Thyroid gland (tissue), 4 donors: ENCODE measurements around the gene PARD6B. TPM values are rescaled to one million over a fixed set of nuclear protein-coding genes. Genes with fewer than 3 reads are reported as not detected.
A peak's percentile ranks its signal among the peaks of the same experiment; 100 is the strongest.
"Not testable (repeated sequence)": the region's sequence is repeated elsewhere in the genome, so short reads cannot be mapped to it uniquely, and the experiment has no call there.

ENCODE experiments used
- DNase-seq, 2 donors: peaks; one replicate each; pipeline ENCODE4 v3.0.0-alpha.2; 2019
- H3K27ac ChIP-seq, 3 donors: fragments of 200-600 bp; sonication (generic); 1 replicate in 2 of 3; 2 replicates in 1 of 3; pipeline ENCODE4 v1.5.1; 2016 to 2019; ENCODE audit warnings: mild to moderate bottlenecking in 1 of 3, moderate library complexity in 1 of 3
- H3K27me3 ChIP-seq: fragments of 200-600 bp; sonication (generic); one replicate; pipeline ENCODE4 v1.5.1; 2019
- H3K36me3 ChIP-seq, 2 donors: fragments of 200-600 bp; sonication (generic); one replicate each; pipeline ENCODE4 v1.5.1; 2016 to 2019
- H3K4me1 ChIP-seq, 2 donors: fragments of 200-600 bp; sonication (generic); one replicate each; pipeline ENCODE4 v1.5.1; 2017 to 2019
- H3K4me3 ChIP-seq, 3 donors: fragments of 200-600 bp; sonication (generic); replicated peaks in 1 of 3; 1 replicate in 2 of 3; 2 replicates in 1 of 3; pipeline ENCODE4 v1.5.1; 2016; ENCODE audit warnings: mild to moderate bottlenecking in 1 of 3
- H3K9me3 ChIP-seq: fragments of 200-600 bp; sonication (generic); one replicate; pipeline ENCODE4 v1.5.1; 2017
- CTCF ChIP-seq, 6 experiments: fragments of 200-600 bp in 3 of 6; fragments of 450-650 bp in 3 of 6; sonication (generic) in 3 of 6; IDR thresholded peaks; one replicate each; pipeline ENCODE4 v1.5.1; 2016 to 2019; ENCODE audit warnings: antibody characterized with exemption in 6 of 6, mild to moderate bottlenecking in 2 of 6, inconsistent platforms in 1 of 6, moderate library complexity in 1 of 6
- POLR2A ChIP-seq, 2 donors: fragments of 450-650 bp; IDR thresholded peaks; one replicate each; pipeline ENCODE4 v1.6.1; 2017; ENCODE audit warnings: antibody characterized with exemption in 2 of 2, mild to moderate bottlenecking in 2 of 2, moderate library complexity in 1 of 2
- WGBS, 2 donors: methylation state at CpG; one replicate each; pipeline ENCODE4 v1.1.5; 2017; 5-methylcytosine and 5-hydroxymethylcytosine counted together
- intact Hi-C: fragments of 100-400 bp; cut with DNase I; formaldehyde crosslinking; loops from one replicate; pipeline ENCODE4 v1.15.1; 2023
- total RNA-seq, 4 donors: library from RNA; depleted of rRNA; stranded (reverse); fragments of >200 nt; gene quantifications; one replicate each; pipeline ENCODE4 v1.2.3, GENCODE V29; 2016

Gene PARD6B
- total RNA-seq, 4 donors from 2014 or later: 14.3 to 18.1 (median 17.7) TPM

- intact Hi-C loops: no loop called here
- H3K27ac ChIP-seq: peak overlapping the region; percentile 79 to 83 (median 79)
- TF ChIP-seq CTCF (IDR thresholded peaks at IDR 0.05) (peak in 1 of 6 experiments; percentile 13), POLR2A (IDR thresholded peaks at IDR 0.05) (peak in 1 of 2 donors; percentile 22)
- no peaks in the 10 kb centered on the region for H3K27me3 ChIP-seq
- H3K36me3 ChIP-seq: no peaks in the 10 kb centered on the region
- H3K9me3 ChIP-seq: no peaks in the 10 kb centered on the region
- H3K4me3 ChIP-seq: no peak overlapping the region
- DNase-seq: peak; percentile 93 to 96
- H3K4me1 ChIP-seq: peaks cover 19 to 30% of the 10 kb centered on the region in 2 donors
- WGBS, 2 donors: 42 to 44% methylated on average over 12 of the region's 12 CpGs
Observed at GRCh38 chr20:50762435-50763220, 31.2 kb downstream of the PARD6B start.

GRCh38 chr20:50763550-50764458, 32.4 kb downstream of the PARD6B start:
- peak in 1 of 2 donors; percentile 12 for DNase-seq
- peak overlapping the region; percentile 79 to 83 (median 79) for H3K27ac ChIP-seq

GRCh38 chr20:50765251-50765650, 33.9 kb downstream of the PARD6B start:
- H3K4me3 ChIP-seq, intact Hi-C loops, H3K9me3 ChIP-seq, DNase-seq, H3K27ac ChIP-seq, H3K27me3 ChIP-seq, H3K36me3 ChIP-seq: not testable (repeated sequence)
- peaks cover 19 to 30% of the 10 kb centered on the region in 2 donors for H3K4me1 ChIP-seq
- 89 to 90% methylated on average over 10 of the region's 10 CpGs for WGBS, 2 donors

More at GRCh38 chr20:50763550-50764458, 32.4 kb downstream of the PARD6B start:
- H3K4me3 ChIP-seq, H3K9me3 ChIP-seq, H3K36me3 ChIP-seq, H3K27me3 ChIP-seq, intact Hi-C loops: not testable (repeated sequence)
- peaks cover 19 to 30% of the 10 kb centered on the region in 2 donors for H3K4me1 ChIP-seq
- whole genome bisulfite sequencing, 2 donors: 70 to 73% methylated on average over 20 of the region's 20 CpGs

GRCh38 chr20:50765674-50766073, 34.3 kb downstream of the PARD6B start:
- Histone ChIP-seq H3K27me3 (no peaks in the 10 kb centered on the region), H3K4me1 (peaks cover 19 to 30% of the 10 kb centered on the region in 2 donors), H3K4me3 (no peak overlapping the region), H3K9me3 (no peaks in the 10 kb centered on the region), H3K36me3 (no peaks in the 10 kb centered on the region), H3K27ac (no peak overlapping the region)
- intact Hi-C loops: no loop called here
- no peak for TF ChIP-seq POLR2A (IDR thresholded peaks at IDR 0.05)
- TF ChIP-seq CTCF (IDR thresholded peaks at IDR 0.05): no peak
- WGBS, 2 donors: 62 to 78% methylated on average over 3 of the region's 3 CpGs
- no peak for DNase-seq

GRCh38 chr20:50766955-50767809, 35.8 kb downstream of the PARD6B start:
- DNase-seq, intact Hi-C loops, H3K27ac ChIP-seq, H3K36me3 ChIP-seq, H3K4me3 ChIP-seq, H3K9me3 ChIP-seq, H3K27me3 ChIP-seq: not testable (repeated sequence)
- 72 to 74% methylated on average over 10 of the region's 10 CpGs for WGBS, 2 donors
- peaks cover 10 to 15% of the 10 kb centered on the region in 2 donors for H3K4me1 ChIP-seq

- H3K9me3 ChIP-seq, H3K27me3 ChIP-seq, DNase-seq, H3K27ac ChIP-seq, H3K36me3 ChIP-seq, intact Hi-C loops, H3K4me1 ChIP-seq, H3K4me3 ChIP-seq: not testable (repeated sequence)
- WGBS, 2 donors: 78 to 89% methylated on average over 4 to 7 of the region's 7 CpGs
Observed at GRCh38 chr20:50768991-50769390, 37.6 kb downstream of the PARD6B start.

- H3K27me3 ChIP-seq, H3K36me3 ChIP-seq, H3K27ac ChIP-seq, intact Hi-C loops, H3K4me3 ChIP-seq, H3K4me1 ChIP-seq, H3K9me3 ChIP-seq, DNase-seq: not testable (repeated sequence)
- whole genome bisulfite sequencing, 2 donors: 82 to 84% methylated on average over 5 to 8 of the region's 12 CpGs
Observed at GRCh38 chr20:50769551-50770085, 38.2 kb downstream of the PARD6B start.

- H3K36me3 ChIP-seq, H3K4me3 ChIP-seq, H3K27ac ChIP-seq, H3K27me3 ChIP-seq, H3K4me1 ChIP-seq, DNase-seq, H3K9me3 ChIP-seq, intact Hi-C loops: not testable (repeated sequence)
- 88 to 93% methylated on average over 3 to 6 of the region's 8 CpGs for WGBS, 2 donors
Observed at GRCh38 chr20:50771419-50772080, 40.2 kb downstream of the PARD6B start.
